GM12878 (cell line): ENCODE data around the gene URB1. TPM values are rescaled to one million over a fixed set of nuclear protein-coding genes. Genes with fewer than 3 reads are reported as not detected.

Source experiments
- ATAC-seq: fragments of 200-7000 bp; cut with Tn5 transposase; 3 replicates; pipeline ENCODE4 v1.9.1; 2020; ENCODE audit warnings: mild to moderate bottlenecking, moderate library complexity
- BruUV-seq: library from RNA; stranded (reverse); fragments of 400-500 nt; replicated peaks from 2 replicates; lab custom pipeline; 2021; lab: Mats Ljungman, UMichigan
- CTCF ChIA-PET: fragments of 300-600 bp; sonication (Branson Sonifier 250); formaldehyde crosslinking; extraction: SDS; loops from one replicate; lab custom pipeline; 2021; ENCODE audit warnings: inconsistent platforms; lab: Yijun Ruan, JAX
- POLR2A ChIA-PET: fragments of 350-600 bp; formaldehyde crosslinking; extraction: SDS; loops from one replicate; lab custom pipeline; 2021; ENCODE audit warnings: inconsistent platforms; lab: Charles Lee
- RAD21 ChIA-PET: fragments of 300-600 bp; sonication (Branson Sonifier 250); formaldehyde crosslinking; loops from one replicate; lab custom pipeline; 2023; ENCODE audit warnings: antibody characterized with exemption; ENCODE audit not compliant: unreplicated experiment; lab: Charles Lee
- SMC1A ChIA-PET: fragments of 300-600 bp; sonication (Branson Sonifier 250); formaldehyde crosslinking; loops from one replicate; lab custom pipeline; 2023; ENCODE audit not compliant: unreplicated experiment, uncharacterized antibody; lab: Charles Lee
- DNase-seq: peaks from one replicate; pipeline ENCODE4 v3.0.0-alpha.2; 2011; ENCODE audit warnings: low read depth, low spot score
- FAIRE-seq: peaks from 3 replicates; lab custom pipeline; 2011; peaks lifted over from hg19 to GRCh38; lab: Jason Lieb, UNC
- H2AFZ ChIP-seq: 2 replicates; pipeline ENCODE4 v1.6.0; 2011; ENCODE audit warnings: low read depth, low read length, control low read depth; ENCODE audit not compliant: control insufficient read depth
- H3K27ac ChIP-seq: 2 replicates; pipeline ENCODE4 v1.5.1; 2011; ENCODE audit warnings: control low read depth; ENCODE audit not compliant: control insufficient read depth, insufficient read depth
- H3K27me3 ChIP-seq, 2 experiments: replicated peaks in 1 of 2; 2 replicates each; pipeline versions ENCODE4 v1.6.0 to v1.6.1; 2011; ENCODE audit warnings: low read length in 1 of 2; ENCODE audit not compliant: control insufficient read depth in 2 of 2, insufficient read depth in 2 of 2
- H3K36me3 ChIP-seq, 2 experiments: 2 replicates each; pipeline ENCODE4 v1.5.1; 2011; ENCODE audit warnings: low read length in 1 of 2; ENCODE audit not compliant: control insufficient read depth in 2 of 2, insufficient read depth in 2 of 2
- H3K4me1 ChIP-seq: 2 replicates; pipeline ENCODE4 v1.6.1; 2011; ENCODE audit warnings: mild to moderate bottlenecking, low read length, moderate library complexity, mixed read lengths; ENCODE audit not compliant: control insufficient read depth, insufficient read depth
- H3K4me2 ChIP-seq: 2 replicates; pipeline ENCODE4 v1.6.0; 2011; ENCODE audit warnings: control low read depth; ENCODE audit not compliant: control insufficient read depth, insufficient read depth
- H3K4me3 ChIP-seq: fragments of 200-600 bp; sonication (generic); 2 replicates; pipeline ENCODE4 v1.5.1; 2016
- H3K79me2 ChIP-seq: 2 replicates; pipeline ENCODE4 v1.6.0; 2011; ENCODE audit warnings: low read length; ENCODE audit not compliant: control insufficient read depth, insufficient read depth
- H3K9ac ChIP-seq: 2 replicates; pipeline ENCODE4 v1.8.0; 2011; ENCODE audit warnings: low read length, control low read depth, mixed read lengths; ENCODE audit not compliant: control insufficient read depth, insufficient read depth
- H3K9me3 ChIP-seq: replicated peaks from 3 replicates; pipeline ENCODE4 v1.5.1; 2011; ENCODE audit warnings: mild to moderate bottlenecking, low read length; ENCODE audit not compliant: control insufficient read depth, insufficient read depth
- H4K20me1 ChIP-seq: 2 replicates; pipeline ENCODE4 v1.6.0; 2011; ENCODE audit not compliant: control insufficient read depth, insufficient read depth
- DPF2 ChIP-seq: fragments of 450-650 bp; IDR thresholded peaks from 2 replicates; pipeline ENCODE4 v1.6.1; 2017; ENCODE audit warnings: mild to moderate bottlenecking
- EZH2 ChIP-seq: IDR thresholded peaks from 2 replicates; pipeline ENCODE4 v1.6.1; 2012; ENCODE audit warnings: low read depth, mild to moderate bottlenecking, control low read depth, inconsistent platforms, low read length, borderline replicate concordance; ENCODE audit not compliant: control insufficient read depth
- GATAD2B ChIP-seq: fragments of 450-650 bp; conservative IDR thresholded peaks from 2 replicates; pipeline ENCODE4 v1.6.1; 2017; ENCODE audit warnings: low read depth, mild to moderate bottlenecking, moderate library complexity
- HDAC2 ChIP-seq: fragments of 200-600 bp; sonication (generic); IDR thresholded peaks from 2 replicates; pipeline ENCODE4 v1.6.1; 2017
- IKZF2 ChIP-seq, 2 experiments: fragments of 450-650 bp; IDR thresholded peaks; 2 replicates each; pipeline ENCODE4 v1.6.1; 2017; ENCODE audit warnings: mild to moderate bottlenecking in 2 of 2, moderate library complexity in 2 of 2
- MTA2 ChIP-seq: fragments of 450-650 bp; IDR thresholded peaks from 2 replicates; pipeline ENCODE4 v1.6.1; 2016; ENCODE audit warnings: low read depth, mild to moderate bottlenecking, moderate library complexity
- NFIC ChIP-seq: IDR thresholded peaks from 2 replicates; pipeline ENCODE4 v1.6.1; 2012; ENCODE audit warnings: low read depth, mild to moderate bottlenecking, inconsistent platforms, low read length, moderate library complexity
- PAX5 ChIP-seq: IDR thresholded peaks from 2 replicates; pipeline ENCODE4 v1.6.1; 2011; ENCODE audit warnings: low read depth, low read length, borderline replicate concordance
- RAD21 ChIP-seq: IDR thresholded peaks from 2 replicates; pipeline ENCODE4 v1.6.1; 2011; ENCODE audit warnings: mild to moderate bottlenecking, low read depth, low read length, moderate library complexity; ENCODE audit not compliant: insufficient read depth
- RAD51 ChIP-seq: fragments of 450-650 bp; IDR thresholded peaks from 2 replicates; pipeline ENCODE4 v1.6.1; 2016; ENCODE audit warnings: moderate library complexity, mild to moderate bottlenecking, inconsistent platforms
- STAT3 ChIP-seq: IDR thresholded peaks from 2 replicates; pipeline ENCODE4 v1.6.1; 2011; ENCODE audit warnings: low read depth, low read length, improper control_type of control experiment
- TCF12 ChIP-seq: IDR thresholded peaks from 2 replicates; pipeline ENCODE4 v1.6.1; 2011; ENCODE audit warnings: low read depth, mild to moderate bottlenecking, low read length
- TCF3 ChIP-seq: IDR thresholded peaks from 2 replicates; pipeline ENCODE4 v1.6.1; 2012; ENCODE audit warnings: low read depth, mild to moderate bottlenecking, low read length, borderline replicate concordance; ENCODE audit not compliant: insufficient read depth
- ZNF217 ChIP-seq: fragments of 450-650 bp; IDR thresholded peaks from 2 replicates; pipeline ENCODE4 v1.6.1; 2017; ENCODE audit warnings: antibody characterized with exemption, mild to moderate bottlenecking
- ZSCAN29 ChIP-seq: fragments of 450-650 bp; IDR thresholded peaks from 2 replicates; pipeline ENCODE4 v1.6.1; 2017; ENCODE audit warnings: mild to moderate bottlenecking, moderate library complexity
- WGBS: methylation state at CpG from one replicate; pipeline ENCODE4 v1.1.6; 2016; ENCODE audit warnings: low lambda C conversion rate; ENCODE audit not compliant: insufficient replicate concordance, insufficient coverage; ENCODE audit errors: missing lambda C conversion rate; 5-methylcytosine and 5-hydroxymethylcytosine counted together
- in situ Hi-C: fragments of 300-500 bp; cut with MboI; formaldehyde crosslinking; loops from 9 replicates; pipeline ENCODE4 v1.14.3; 2018; ENCODE audit warnings: mixed read lengths
- intact Hi-C: fragments of 100-400 bp; cut with micrococcal nuclease; formaldehyde crosslinking; loops from one replicate; pipeline ENCODE4 v1.14.2; 2022; ENCODE audit not compliant: unreplicated experiment
- polyA plus RNA-seq, 11 experiments: library from polyadenylated mRNA; depleted of rRNA in 4 of 11; unstranded in 6 of 11; stranded (reverse) in 5 of 11; fragments of >200 nt; fragmentation: Nextera tagmentation in 4 of 11; fragmentation: Illumina TruSeq in 1 of 11; extraction: Ambion mirVana in 4 of 11; extraction: Trizol in 1 of 11; gene quantifications; 1 replicate in 1 of 11; 2 replicates in 10 of 11; pipeline versions ENCODE4 v1.2.1 to v1.2.3, GENCODE V29; 2011 to 2016; ENCODE audit warnings: inconsistent platforms in 2 of 11, missing spikeins in 2 of 11, low read depth in 1 of 11
- total RNA-seq, 4 experiments: library from RNA; depleted of rRNA in 3 of 4; stranded (reverse); fragments of >200 nt in 3 of 4; fragmentation: Illumina TruSeq in 1 of 4; extraction: Trizol in 1 of 4; gene quantifications; 2 replicates each; pipeline versions ENCODE4 v1.2.1 to v1.2.3, GENCODE V29; 2013 to 2021
- TF ChIP-seq, protein P1 (sequence below): IDR thresholded peaks from 2 replicates; pipeline ENCODE4 v1.6.1; 2012; ENCODE audit warnings: mild to moderate bottlenecking, low read depth, low read length
- TF ChIP-seq, protein P2 (sequence below): fragments of 150-350 bp; IDR thresholded peaks from 2 replicates; pipeline ENCODE4 v1.6.1; 2014; ENCODE audit warnings: mild to moderate bottlenecking, low read depth, low read length
- TF ChIP-seq, protein P3 (sequence below): IDR thresholded peaks from 2 replicates; pipeline ENCODE4 v1.6.1; 2011; ENCODE audit warnings: borderline replicate concordance, low read depth, mild to moderate bottlenecking, moderate library complexity, low read length; ENCODE audit not compliant: insufficient read depth, poor library complexity, severe bottlenecking

Gene URB1
- total and polyA plus RNA-seq, 10 of the 15 experiments (the other 5 are each of a cell fraction or from before 2014, with no cell fraction given): 0.56 to 23.2 (median 8.9) TPM

DNA sequence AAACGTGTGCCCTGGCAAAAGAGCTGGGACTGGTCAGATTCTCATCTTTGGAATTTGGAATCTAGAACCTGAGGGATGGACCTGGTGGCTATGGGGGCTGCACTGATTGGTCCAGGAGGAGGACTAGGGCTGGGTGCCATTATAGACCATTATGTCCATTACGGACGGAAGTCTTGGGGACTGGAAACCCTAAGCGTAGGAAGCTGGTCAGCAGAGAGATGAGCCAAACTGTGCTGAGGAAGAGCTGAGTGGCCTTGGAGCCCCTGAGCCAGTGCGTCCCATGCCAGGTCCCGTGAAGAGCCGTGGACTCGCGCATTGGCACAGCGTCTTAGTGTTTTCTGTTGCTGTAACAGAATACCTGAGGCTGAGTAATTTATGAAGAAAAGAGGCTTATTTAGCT, 84.1 kb downstream of the URB1 start (continued):
- TF ChIP-seq, protein P1, sequence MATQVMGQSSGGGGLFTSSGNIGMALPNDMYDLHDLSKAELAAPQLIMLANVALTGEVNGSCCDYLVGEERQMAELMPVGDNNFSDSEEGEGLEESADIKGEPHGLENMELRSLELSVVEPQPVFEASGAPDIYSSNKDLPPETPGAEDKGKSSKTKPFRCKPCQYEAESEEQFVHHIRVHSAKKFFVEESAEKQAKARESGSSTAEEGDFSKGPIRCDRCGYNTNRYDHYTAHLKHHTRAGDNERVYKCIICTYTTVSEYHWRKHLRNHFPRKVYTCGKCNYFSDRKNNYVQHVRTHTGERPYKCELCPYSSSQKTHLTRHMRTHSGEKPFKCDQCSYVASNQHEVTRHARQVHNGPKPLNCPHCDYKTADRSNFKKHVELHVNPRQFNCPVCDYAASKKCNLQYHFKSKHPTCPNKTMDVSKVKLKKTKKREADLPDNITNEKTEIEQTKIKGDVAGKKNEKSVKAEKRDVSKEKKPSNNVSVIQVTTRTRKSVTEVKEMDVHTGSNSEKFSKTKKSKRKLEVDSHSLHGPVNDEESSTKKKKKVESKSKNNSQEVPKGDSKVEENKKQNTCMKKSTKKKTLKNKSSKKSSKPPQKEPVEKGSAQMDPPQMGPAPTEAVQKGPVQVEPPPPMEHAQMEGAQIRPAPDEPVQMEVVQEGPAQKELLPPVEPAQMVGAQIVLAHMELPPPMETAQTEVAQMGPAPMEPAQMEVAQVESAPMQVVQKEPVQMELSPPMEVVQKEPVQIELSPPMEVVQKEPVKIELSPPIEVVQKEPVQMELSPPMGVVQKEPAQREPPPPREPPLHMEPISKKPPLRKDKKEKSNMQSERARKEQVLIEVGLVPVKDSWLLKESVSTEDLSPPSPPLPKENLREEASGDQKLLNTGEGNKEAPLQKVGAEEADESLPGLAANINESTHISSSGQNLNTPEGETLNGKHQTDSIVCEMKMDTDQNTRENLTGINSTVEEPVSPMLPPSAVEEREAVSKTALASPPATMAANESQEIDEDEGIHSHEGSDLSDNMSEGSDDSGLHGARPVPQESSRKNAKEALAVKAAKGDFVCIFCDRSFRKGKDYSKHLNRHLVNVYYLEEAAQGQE: no peak

DNA sequence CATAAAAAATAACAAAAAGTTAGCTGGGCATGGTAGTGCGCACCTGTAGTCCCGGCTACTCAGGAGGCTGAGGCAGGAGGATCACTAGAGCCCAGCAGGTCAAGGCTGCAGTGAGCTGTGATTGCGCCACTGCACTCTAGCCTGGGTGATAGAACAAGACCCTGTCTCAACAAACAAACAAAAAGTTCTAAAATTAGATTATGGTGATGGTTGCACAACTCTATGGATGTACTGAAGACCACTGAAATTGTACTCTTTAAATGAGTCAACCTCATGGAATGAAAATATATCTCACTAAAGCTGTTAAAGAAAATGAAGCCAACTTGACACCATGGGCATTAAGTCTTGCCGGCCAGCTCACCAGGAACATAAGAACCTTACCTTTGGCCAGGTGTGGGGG, 85.1 kb downstream of the URB1 start:
- Histone ChIP-seq H3K79me2 (no peaks in the 10 kb centered on the region), H4K20me1 (no peaks in the 10 kb centered on the region), H2AFZ (no peak overlapping the region), H3K9me3 (no peaks in the 10 kb centered on the region), H3K4me2 (no peak overlapping the region), H3K36me3 (peaks cover 3 to 11% of the 10 kb centered on the region in 2 experiments; a peak in 3 of 4 replicates), H3K9ac (no peak overlapping the region), H3K4me1 (no peaks in the 10 kb centered on the region), H3K4me3 (no peak overlapping the region), H3K27ac (no peak overlapping the region), H3K27me3 (no peaks in the 10 kb centered on the region)
- RAD21 ChIA-PET: no interaction called here
- in situ Hi-C loops (no loop called here), intact Hi-C loops (no loop called here)
- no peak for ATAC-seq
- SMC1A ChIA-PET: interaction anchor here (0.7 kb wide), 1 partner anchor 21 kb away, joined by 3 read pairs; no protein-coding TSS in a partner anchor
- 100% methylated on average over 4 of the region's 4 CpGs for WGBS
- FAIRE-seq: no peak
- POLR2A ChIA-PET: no interaction called here
- DNase-seq: no peak
- CTCF ChIA-PET: no interaction called here
- TF ChIP-seq DPF2: no peak
- TF ChIP-seq PAX5: no peak
- no peak for TF ChIP-seq RAD51
- TF ChIP-seq EZH2: no peak
- no peak for TF ChIP-seq HDAC2
- TF ChIP-seq ZNF217: no peak
- no peak for TF ChIP-seq GATAD2B
- TF ChIP-seq TCF3: no peak
- no peak for TF ChIP-seq NFIC
- TF ChIP-seq, protein P2, sequence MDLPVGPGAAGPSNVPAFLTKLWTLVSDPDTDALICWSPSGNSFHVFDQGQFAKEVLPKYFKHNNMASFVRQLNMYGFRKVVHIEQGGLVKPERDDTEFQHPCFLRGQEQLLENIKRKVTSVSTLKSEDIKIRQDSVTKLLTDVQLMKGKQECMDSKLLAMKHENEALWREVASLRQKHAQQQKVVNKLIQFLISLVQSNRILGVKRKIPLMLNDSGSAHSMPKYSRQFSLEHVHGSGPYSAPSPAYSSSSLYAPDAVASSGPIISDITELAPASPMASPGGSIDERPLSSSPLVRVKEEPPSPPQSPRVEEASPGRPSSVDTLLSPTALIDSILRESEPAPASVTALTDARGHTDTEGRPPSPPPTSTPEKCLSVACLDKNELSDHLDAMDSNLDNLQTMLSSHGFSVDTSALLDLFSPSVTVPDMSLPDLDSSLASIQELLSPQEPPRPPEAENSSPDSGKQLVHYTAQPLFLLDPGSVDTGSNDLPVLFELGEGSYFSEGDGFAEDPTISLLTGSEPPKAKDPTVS: no peak
- TF ChIP-seq RAD21: no peak
- no peak for TF ChIP-seq MTA2
- no peak for TF ChIP-seq ZSCAN29
- no peak for TF ChIP-seq STAT3
- TF ChIP-seq, protein P3, sequence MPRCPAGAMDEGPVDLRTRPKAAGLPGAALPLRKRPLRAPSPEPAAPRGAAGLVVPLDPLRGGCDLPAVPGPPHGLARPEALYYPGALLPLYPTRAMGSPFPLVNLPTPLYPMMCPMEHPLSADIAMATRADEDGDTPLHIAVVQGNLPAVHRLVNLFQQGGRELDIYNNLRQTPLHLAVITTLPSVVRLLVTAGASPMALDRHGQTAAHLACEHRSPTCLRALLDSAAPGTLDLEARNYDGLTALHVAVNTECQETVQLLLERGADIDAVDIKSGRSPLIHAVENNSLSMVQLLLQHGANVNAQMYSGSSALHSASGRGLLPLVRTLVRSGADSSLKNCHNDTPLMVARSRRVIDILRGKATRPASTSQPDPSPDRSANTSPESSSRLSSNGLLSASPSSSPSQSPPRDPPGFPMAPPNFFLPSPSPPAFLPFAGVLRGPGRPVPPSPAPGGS: no peak
- TF ChIP-seq TCF12: no peak
- no peak for TF ChIP-seq IKZF2 (IDR thresholded peaks at IDR 0.05)
- BruUV-seq: no TSS peak
